Islet precursor cell (in vitro differentiated cells): Measurements from ENCODE around the gene NFIC.
"Not testable (repeated sequence)": the region's sequence is repeated elsewhere in the genome, so short reads cannot be mapped to it uniquely, and the experiment has no call there.

ENCODE experiments used
- DNase-seq: peaks from one replicate; pipeline ENCODE4 v3.0.0-alpha.2; 2018

The NFIC gene

GRCh38 chr19:3431760-3432397 lies 65.5 kb downstream of the NFIC start:
- peak; percentile 43 for DNase-seq

- peak; percentile 49 for DNase-seq
These were observed 66.9 kb downstream of the NFIC start for GRCh38 chr19:3433313-3433712.

- peak; percentile 40 for DNase-seq
These were observed 67.6 kb downstream of the NFIC start for GRCh38 chr19:3433805-3434540.

- peak; percentile 98 for DNase-seq
These were observed 68.5 kb downstream of the NFIC start for GRCh38 chr19:3434630-3435553.

- peak; percentile 76 for DNase-seq
These were observed 73.7 kb downstream of the NFIC start for GRCh38 chr19:3440082-3440481.

GRCh38 chr19:3441089-3441985 lies 75.0 kb downstream of the NFIC start:
- peak; percentile 68 for DNase-seq

- no peak for DNase-seq
These were observed 75.6 kb downstream of the NFIC start for GRCh38 chr19:3441986-3442329.

GRCh38 chr19:3442487-3443071 lies 76.2 kb downstream of the NFIC start:
- DNase-seq = peak; percentile 37

GRCh38 chr19:3443840-3444694 lies 77.7 kb downstream of the NFIC start:
- DNase-seq = peak; percentile 82

- no peak for DNase-seq
These were observed 78.4 kb downstream of the NFIC start for GRCh38 chr19:3444695-3445234.

GRCh38 chr19:3446657-3447056 lies 80.3 kb downstream of the NFIC start:
- not testable (repeated sequence) for DNase-seq

- peak; percentile 51 for DNase-seq
These were observed 82.4 kb downstream of the NFIC start for GRCh38 chr19:3448616-3449334.

GRCh38 chr19:3450796-3451411 lies 84.5 kb downstream of the NFIC start:
- peak; percentile 95 for DNase-seq

GRCh38 chr19:3451451-3451866 lies 85.1 kb downstream of the NFIC start:
- DNase-seq = peak; percentile 65

- DNase-seq = no peak
These were observed 86.0 kb downstream of the NFIC start for GRCh38 chr19:3452171-3452941.

GRCh38 chr19:3452942-3453214 lies 86.5 kb downstream of the NFIC start:
- peak; percentile 37 for DNase-seq

- DNase-seq = peak; percentile 52
These were observed 87.5 kb downstream of the NFIC start for GRCh38 chr19:3453840-3454239.

- peak; percentile 32 for DNase-seq
These were observed 88.4 kb downstream of the NFIC start for GRCh38 chr19:3454656-3455392.
